K562 (cell line): Measurements from ENCODE around the gene CRYZL1. TPM values are rescaled to one million over a fixed set of nuclear protein-coding genes. Genes with fewer than 3 reads are reported as not detected.

Experiments
- BCL6 ChIP-seq: fragments of 250-450 bp; sonication (Bioruptor Pico); IDR thresholded peaks from 2 replicates; pipeline ENCODE4 v1.4.0; 2020
- CHCHD3 ChIP-seq: fragments of 250-450 bp; sonication (Bioruptor Pico); IDR thresholded peaks from 2 replicates; pipeline ENCODE4 v2.1.2; 2022; ENCODE audit warnings: mild to moderate bottlenecking
- EGR1 ChIP-seq: fragments of 450-650 bp; conservative IDR thresholded peaks from 2 replicates; pipeline ENCODE4 v1.6.1; 2017; ENCODE audit warnings: mild to moderate bottlenecking
- GATA2 ChIP-seq: sonication (generic); formaldehyde crosslinking; IDR thresholded peaks from 2 replicates; pipeline ENCODE4 v1.4.0; 2020; ENCODE audit warnings: mild to moderate bottlenecking, missing genetic modification reagents
- GMEB1 ChIP-seq: fragments of 250-450 bp; sonication (Bioruptor Pico); IDR thresholded peaks from 2 replicates; pipeline ENCODE4 v1.4.0; 2020; ENCODE audit warnings: mild to moderate bottlenecking
- MAFK ChIP-seq: IDR thresholded peaks from 2 replicates; pipeline ENCODE4 v1.6.1; 2011; ENCODE audit warnings: low read length, improper control_type of control experiment
- NFE2L1 ChIP-seq: fragments of 450-650 bp; IDR thresholded peaks from 2 replicates; pipeline ENCODE4 v1.6.1; 2016; ENCODE audit warnings: missing genetic modification characterization, low read depth, mild to moderate bottlenecking, missing compliant biosample characterization, moderate library complexity, borderline replicate concordance
- NFYB ChIP-seq: IDR thresholded peaks from 2 replicates; pipeline ENCODE4 v1.6.1; 2011; ENCODE audit warnings: mild to moderate bottlenecking, moderate library complexity; ENCODE audit not compliant: insufficient read length; ENCODE audit errors: extremely low read depth
- PML ChIP-seq: IDR thresholded peaks from 2 replicates; pipeline ENCODE4 v1.6.1; 2012; ENCODE audit warnings: low read length, inconsistent platforms
- POLR2A ChIP-seq: fragments of 450-650 bp; conservative IDR thresholded peaks from 2 replicates; pipeline ENCODE4 v1.6.1; 2016
- RFX5 ChIP-seq: IDR thresholded peaks from 2 replicates; pipeline ENCODE4 v1.6.1; 2011; ENCODE audit warnings: low read depth, mild to moderate bottlenecking, improper control_type of control experiment, low read length
- ZBTB12 ChIP-seq: fragments of 250-450 bp; sonication (Bioruptor Pico); IDR thresholded peaks from 2 replicates; pipeline ENCODE4 v1.4.0; 2020
- ZBTB7A ChIP-seq: IDR thresholded peaks from 2 replicates; pipeline ENCODE4 v1.6.1; 2011; ENCODE audit warnings: low read depth, mild to moderate bottlenecking, low read length, moderate library complexity, borderline replicate concordance; ENCODE audit not compliant: control insufficient read depth
- ZNF830 ChIP-seq: fragments of 250-450 bp; sonication (Bioruptor Pico); IDR thresholded peaks from 2 replicates; pipeline ENCODE4 v1.5.0; 2021; ENCODE audit warnings: mild to moderate bottlenecking
- polyA plus RNA-seq, 8 experiments: library from polyadenylated mRNA; depleted of rRNA in 4 of 8; stranded (reverse) in 5 of 8; unstranded in 3 of 8; fragments of >200 nt; fragmentation: Nextera tagmentation in 2 of 8; fragmentation: Illumina TruSeq in 1 of 8; extraction: Ambion mirVana in 2 of 8; extraction: Trizol in 1 of 8; gene quantifications; 2 replicates each; pipeline versions ENCODE4 v1.2.1 to v1.2.3, GENCODE V29; 2011 to 2014; ENCODE audit warnings: inconsistent platforms in 1 of 8, missing spikeins in 1 of 8
- total RNA-seq, 7 experiments: library from RNA; depleted of rRNA in 6 of 7; stranded (reverse); fragments of >200 nt in 6 of 7; fragmentation: Illumina TruSeq in 2 of 7; extraction: Trizol in 2 of 7; gene quantifications; 2 replicates each; pipeline versions ENCODE4 v1.2.1 to v1.2.3, GENCODE V29; 2011 to 2021; ENCODE audit warnings: low replicate concordance in 1 of 7
- TF ChIP-seq, protein P1 (sequence below): conservative IDR thresholded peaks from 2 replicates; pipeline ENCODE4 v1.6.1; 2011; ENCODE audit warnings: low read depth, mild to moderate bottlenecking, low read length; ENCODE audit not compliant: control insufficient read depth
- TF ChIP-seq, protein P2 (sequence below): fragments of 450-650 bp; IDR thresholded peaks from 2 replicates; pipeline ENCODE4 v1.6.1; 2016; ENCODE audit warnings: antibody characterized with exemption
- TF ChIP-seq, protein P3 (sequence below): IDR thresholded peaks from 3 replicates; pipeline ENCODE4 v1.6.1; 2011; ENCODE audit warnings: borderline replicate concordance, mild to moderate bottlenecking, moderate library complexity; ENCODE audit not compliant: insufficient read length; ENCODE audit errors: extremely low read depth

The CRYZL1 gene
- total and polyA plus RNA-seq, 9 of the 15 experiments (the other 6 are each of a cell fraction or from before 2014, with no cell fraction given): 19.9 to 98.2 (median 39.2) TPM

DNA sequence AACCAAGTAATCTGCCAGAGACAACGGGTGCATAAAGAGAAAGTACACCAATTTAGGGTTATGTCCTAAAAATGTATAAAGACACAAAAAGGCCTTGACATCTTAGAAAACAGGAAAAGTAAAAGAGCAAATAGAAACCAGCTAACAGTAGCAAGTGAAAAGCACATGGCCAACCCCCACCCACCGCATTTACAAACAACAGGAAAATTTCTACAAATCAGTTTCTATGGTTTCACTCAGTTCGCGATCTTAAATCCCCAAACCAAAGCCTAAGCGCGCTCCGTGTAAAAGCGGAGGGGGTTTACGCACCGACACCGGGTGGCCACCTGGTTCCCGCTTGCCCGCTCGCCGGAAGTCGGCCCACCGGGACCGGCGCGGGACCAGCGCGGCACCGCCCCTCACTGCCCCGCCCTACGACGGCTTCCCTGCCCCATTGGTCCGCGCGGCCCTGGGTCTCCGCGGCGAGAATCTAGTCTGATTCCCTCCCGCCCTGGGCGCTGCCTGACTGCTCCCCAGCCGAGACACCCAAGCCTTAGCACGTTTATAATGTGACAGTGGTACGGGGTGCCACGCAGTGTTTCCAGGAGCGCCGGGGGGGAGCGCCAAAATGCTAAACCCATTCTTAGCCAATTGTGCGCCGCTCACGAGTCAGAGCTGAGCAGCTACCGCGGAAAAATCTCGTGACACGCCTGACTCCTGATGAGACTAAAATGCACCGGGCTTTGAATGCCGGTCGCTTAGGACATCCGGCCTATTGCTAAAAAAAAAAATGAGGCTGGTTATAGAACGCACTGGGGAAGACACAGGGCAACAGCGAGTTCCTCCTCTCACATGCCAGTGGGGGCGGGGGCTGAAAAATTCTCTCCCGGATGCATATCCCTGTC is 99.5 kb downstream of the CRYZL1 start, which contains the start of gene GART (continued):
- TF ChIP-seq, protein P1, sequence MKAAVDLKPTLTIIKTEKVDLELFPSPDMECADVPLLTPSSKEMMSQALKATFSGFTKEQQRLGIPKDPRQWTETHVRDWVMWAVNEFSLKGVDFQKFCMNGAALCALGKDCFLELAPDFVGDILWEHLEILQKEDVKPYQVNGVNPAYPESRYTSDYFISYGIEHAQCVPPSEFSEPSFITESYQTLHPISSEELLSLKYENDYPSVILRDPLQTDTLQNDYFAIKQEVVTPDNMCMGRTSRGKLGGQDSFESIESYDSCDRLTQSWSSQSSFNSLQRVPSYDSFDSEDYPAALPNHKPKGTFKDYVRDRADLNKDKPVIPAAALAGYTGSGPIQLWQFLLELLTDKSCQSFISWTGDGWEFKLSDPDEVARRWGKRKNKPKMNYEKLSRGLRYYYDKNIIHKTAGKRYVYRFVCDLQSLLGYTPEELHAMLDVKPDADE: peak; percentile 93
- 0 out of 2 replicates have a peak, but pooled peaks have one; percentile 42 for TF ChIP-seq GMEB1 (CRISPR knock-in tag)
- TF ChIP-seq EGR1: peak; percentile 23
- TF ChIP-seq ZNF830 (CRISPR knock-in tag): 0 out of 2 replicates have a peak, but pooled peaks have one; percentile 46
- TF ChIP-seq GATA2 (CRISPR knock-in tag): no peak
- TF ChIP-seq, protein P2, sequence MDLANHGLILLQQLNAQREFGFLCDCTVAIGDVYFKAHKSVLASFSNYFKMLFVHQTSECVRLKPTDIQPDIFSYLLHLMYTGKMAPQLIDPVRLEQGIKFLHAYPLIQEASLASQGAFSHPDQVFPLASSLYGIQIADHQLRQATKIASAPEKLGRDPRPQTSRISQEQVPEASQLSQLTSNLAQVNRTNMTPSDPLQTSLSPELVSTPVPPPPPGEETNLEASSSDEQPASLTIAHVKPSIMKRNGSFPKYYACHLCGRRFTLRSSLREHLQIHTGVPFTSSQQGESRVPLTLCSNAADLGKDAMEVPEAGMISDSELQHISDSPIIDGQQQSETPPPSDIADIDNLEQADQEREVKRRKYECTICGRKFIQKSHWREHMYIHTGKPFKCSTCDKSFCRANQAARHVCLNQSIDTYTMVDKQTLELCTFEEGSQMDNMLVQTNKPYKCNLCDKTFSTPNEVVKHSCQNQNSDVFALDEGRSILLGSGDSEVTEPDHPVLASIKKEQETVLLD: peak; percentile 87
- no peak for TF ChIP-seq NFE2L1
- TF ChIP-seq, protein P3, sequence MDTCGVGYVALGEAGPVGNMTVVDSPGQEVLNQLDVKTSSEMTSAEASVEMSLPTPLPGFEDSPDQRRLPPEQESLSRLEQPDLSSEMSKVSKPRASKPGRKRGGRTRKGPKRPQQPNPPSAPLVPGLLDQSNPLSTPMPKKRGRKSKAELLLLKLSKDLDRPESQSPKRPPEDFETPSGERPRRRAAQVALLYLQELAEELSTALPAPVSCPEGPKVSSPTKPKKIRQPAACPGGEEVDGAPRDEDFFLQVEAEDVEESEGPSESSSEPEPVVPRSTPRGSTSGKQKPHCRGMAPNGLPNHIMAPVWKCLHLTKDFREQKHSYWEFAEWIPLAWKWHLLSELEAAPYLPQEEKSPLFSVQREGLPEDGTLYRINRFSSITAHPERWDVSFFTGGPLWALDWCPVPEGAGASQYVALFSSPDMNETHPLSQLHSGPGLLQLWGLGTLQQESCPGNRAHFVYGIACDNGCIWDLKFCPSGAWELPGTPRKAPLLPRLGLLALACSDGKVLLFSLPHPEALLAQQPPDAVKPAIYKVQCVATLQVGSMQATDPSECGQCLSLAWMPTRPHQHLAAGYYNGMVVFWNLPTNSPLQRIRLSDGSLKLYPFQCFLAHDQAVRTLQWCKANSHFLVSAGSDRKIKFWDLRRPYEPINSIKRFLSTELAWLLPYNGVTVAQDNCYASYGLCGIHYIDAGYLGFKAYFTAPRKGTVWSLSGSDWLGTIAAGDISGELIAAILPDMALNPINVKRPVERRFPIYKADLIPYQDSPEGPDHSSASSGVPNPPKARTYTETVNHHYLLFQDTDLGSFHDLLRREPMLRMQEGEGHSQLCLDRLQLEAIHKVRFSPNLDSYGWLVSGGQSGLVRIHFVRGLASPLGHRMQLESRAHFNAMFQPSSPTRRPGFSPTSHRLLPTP: no peak
- TF ChIP-seq PML: peak; percentile 71; the same call in 1 of the 2 replicates
- no peak for TF ChIP-seq BCL6 (CRISPR knock-in tag)
- no peak for TF ChIP-seq RFX5
- peak; percentile 81; the same call in 1 of the 2 replicates for TF ChIP-seq ZBTB7A
- 0 out of 2 replicates have a peak, but pooled peaks have one; percentile 2 for TF ChIP-seq MAFK
- TF ChIP-seq POLR2A: peak; percentile 97
- peak; percentile 51 for TF ChIP-seq NFYB
- TF ChIP-seq CHCHD3: 0 out of 2 replicates have a peak, but pooled peaks have one; percentile 20
- no peak for TF ChIP-seq ZBTB12
